ENCODE data around the gene BAIAP3. TPM values are rescaled to one million over a fixed set of nuclear protein-coding genes. Genes with fewer than 3 reads are reported as not detected.
A peak's percentile ranks its signal among the peaks of the same experiment; 100 is the strongest.

The BAIAP3 gene
- total RNA-seq, 2 donors from 2014 or later = 2.5 to 15.7 TPM

DNA sequence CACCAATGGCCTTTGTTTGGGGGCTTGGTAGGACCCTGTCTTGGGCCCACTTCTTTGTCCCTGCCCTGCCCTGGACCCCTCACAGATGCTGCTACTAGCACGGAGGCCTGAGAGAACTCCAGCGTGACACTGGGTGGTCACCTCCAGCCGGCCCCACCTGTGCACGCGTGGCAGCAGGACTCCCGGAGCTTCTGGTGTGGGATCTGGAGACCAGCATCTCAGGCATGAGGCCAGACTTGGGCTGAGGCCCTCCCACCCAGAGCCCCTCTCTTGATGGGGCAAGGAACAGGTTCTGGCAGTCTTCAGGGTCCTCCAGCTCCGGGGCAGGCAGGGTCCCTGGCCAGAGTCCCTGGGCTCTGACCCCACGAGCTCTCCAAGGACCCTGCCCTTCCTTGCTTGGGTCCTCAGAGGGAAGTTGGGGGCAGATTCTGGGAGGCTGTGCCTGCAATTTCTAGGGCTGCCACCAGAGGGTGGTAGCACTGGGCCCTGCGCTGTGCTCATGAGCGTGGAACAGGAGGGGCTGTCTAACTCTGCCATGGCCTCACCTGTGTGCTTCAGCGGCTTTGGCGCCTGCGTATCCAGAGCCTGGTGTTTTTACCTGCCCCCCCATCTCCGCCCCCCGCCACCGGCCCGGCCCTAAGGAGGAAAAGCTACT lies 3.1 kb upstream of the BAIAP3 start:
- ATAC-seq (ENCODE audit: insufficient number of reproducible peaks, low FRiP score, low read depth) = no peak
- Histone ChIP-seq H3K27me3 (replicated peaks; ENCODE audit: insufficient read depth) (peaks cover 10% of the 10 kb centered on the region), H3K36me3 (peaks cover 1% of the 10 kb centered on the region), H3K4me1 (ENCODE audit: control insufficient read depth in 1 of 2, low read depth in 2 of 2) (peaks cover 12 to 26% of the 10 kb centered on the region in 2 donors), H3K9me3 (peaks cover 5% of the 10 kb centered on the region), H3K27ac (no peak overlapping the region), H3K4me3 (no peak overlapping the region)
- TF ChIP-seq, protein P1, sequence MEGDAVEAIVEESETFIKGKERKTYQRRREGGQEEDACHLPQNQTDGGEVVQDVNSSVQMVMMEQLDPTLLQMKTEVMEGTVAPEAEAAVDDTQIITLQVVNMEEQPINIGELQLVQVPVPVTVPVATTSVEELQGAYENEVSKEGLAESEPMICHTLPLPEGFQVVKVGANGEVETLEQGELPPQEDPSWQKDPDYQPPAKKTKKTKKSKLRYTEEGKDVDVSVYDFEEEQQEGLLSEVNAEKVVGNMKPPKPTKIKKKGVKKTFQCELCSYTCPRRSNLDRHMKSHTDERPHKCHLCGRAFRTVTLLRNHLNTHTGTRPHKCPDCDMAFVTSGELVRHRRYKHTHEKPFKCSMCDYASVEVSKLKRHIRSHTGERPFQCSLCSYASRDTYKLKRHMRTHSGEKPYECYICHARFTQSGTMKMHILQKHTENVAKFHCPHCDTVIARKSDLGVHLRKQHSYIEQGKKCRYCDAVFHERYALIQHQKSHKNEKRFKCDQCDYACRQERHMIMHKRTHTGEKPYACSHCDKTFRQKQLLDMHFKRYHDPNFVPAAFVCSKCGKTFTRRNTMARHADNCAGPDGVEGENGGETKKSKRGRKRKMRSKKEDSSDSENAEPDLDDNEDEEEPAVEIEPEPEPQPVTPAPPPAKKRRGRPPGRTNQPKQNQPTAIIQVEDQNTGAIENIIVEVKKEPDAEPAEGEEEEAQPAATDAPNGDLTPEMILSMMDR (IDR thresholded peaks at IDR 0.05) = peak; percentile 24
- DNase-seq (ENCODE audit: low spot score) = no peak

DNA sequence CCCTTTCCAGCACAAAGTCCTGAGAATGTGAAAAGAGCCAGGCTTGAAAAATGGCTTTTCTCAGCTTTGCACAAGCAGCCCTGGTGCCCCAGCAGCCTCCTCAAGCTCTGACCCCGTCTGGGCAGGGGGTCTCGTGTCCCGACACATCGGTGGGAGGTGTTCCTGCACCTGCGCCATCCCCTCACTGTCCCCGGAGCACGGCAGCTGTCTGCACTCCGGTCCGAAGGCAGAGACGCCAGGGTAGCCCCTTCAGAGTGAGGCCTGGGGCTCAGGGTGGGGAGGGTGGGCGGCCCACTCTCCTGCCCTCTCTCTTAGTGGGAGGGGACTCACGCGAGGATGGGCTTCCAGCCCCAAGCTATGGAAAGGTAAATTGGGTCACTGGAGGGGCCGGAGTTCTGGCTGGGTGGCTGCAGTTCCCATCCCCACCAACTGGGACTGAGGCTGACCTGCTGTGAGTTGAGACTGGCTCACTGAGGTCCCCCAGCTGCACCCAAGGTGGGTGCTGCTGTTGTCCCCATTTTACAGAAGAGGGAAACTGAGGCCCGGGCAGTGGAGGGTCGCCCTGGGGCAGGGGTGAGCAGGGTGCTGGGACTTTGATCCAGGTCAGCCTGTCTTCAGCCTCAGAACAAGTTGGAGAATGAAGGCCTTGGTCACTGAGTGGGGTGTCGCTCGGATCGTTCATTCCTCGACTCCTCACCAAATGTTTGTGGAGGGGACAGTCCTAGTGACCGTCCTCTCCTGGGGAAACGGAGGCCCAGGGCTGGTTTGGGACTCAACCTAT lies 2.3 kb upstream of the BAIAP3 start:
- H3K9me3 ChIP-seq = peaks cover 5% of the 10 kb centered on the region
- TF ChIP-seq, protein P1 (IDR thresholded peaks at IDR 0.05) = no peak
- DNase-seq (ENCODE audit: low spot score) = no peak
- no peak for ATAC-seq (ENCODE audit: insufficient number of reproducible peaks, low FRiP score, low read depth)
- H3K36me3 ChIP-seq = no peaks in the 10 kb centered on the region
- peak overlapping the region; percentile 56 for H3K4me3 ChIP-seq
- H3K27ac ChIP-seq = no peak overlapping the region
- H3K4me1 ChIP-seq (ENCODE audit: control insufficient read depth in 1 of 2, low read depth in 2 of 2) = peaks cover 12 to 26% of the 10 kb centered on the region in 2 donors
- H3K27me3 ChIP-seq (replicated peaks; ENCODE audit: insufficient read depth) = peaks cover 10% of the 10 kb centered on the region

DNA sequence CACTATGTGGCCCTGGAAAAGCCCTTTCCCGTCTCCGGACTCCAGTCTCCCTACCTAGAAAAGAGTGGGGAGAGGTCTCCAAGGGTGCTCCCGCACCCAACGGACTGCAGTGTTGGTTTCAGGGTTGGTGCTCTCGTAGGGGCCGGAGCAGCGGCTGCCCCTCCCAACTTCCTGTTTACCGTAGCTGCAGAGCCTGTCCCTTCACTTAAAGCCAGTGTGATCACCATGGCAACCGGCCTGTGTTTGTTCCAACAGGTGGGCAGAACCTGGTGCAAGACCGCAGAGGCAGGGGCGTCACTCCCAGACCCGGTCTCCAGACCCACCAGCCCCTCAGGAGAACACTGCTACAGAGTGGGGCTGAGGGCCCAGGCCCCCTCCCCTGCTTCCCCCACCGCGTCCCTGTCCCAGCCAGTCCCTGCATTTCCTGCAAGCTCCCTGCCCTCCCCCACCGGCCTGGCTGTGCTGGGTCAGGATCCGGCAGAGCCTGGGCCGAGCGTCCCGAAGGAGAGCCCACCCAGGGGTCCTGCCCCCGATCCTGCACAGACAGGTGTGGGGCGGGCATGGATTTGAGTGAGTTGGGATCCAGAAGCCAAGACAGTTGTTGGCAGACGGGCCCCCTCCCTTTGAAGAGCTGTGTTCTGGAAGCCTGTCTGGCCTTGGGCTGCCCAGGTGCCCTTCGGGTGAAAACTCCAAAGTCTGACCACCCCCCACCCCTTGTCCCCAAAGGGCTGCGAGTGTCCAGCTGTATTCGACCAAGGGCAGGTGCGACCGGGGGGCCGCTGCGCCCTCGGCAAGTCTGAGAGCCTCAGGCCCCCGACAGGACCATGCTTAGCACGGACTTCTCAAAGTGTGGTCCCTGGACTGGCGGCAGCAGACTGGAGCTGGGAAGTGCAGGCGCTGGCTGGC lies 1.5 kb upstream of the BAIAP3 start:
- H3K4me1 ChIP-seq (ENCODE audit: control insufficient read depth in 1 of 2, low read depth in 2 of 2) = peaks cover 12 to 26% of the 10 kb centered on the region in 2 donors
- peaks cover 5% of the 10 kb centered on the region for H3K9me3 ChIP-seq
- DNase-seq (ENCODE audit: low spot score) = no peak
- no peak overlapping the region for H3K27ac ChIP-seq
- peak overlapping the region; percentile 56 for H3K4me3 ChIP-seq
- peaks cover 10% of the 10 kb centered on the region for H3K27me3 ChIP-seq (replicated peaks; ENCODE audit: insufficient read depth)
- TF ChIP-seq, protein P1 (IDR thresholded peaks at IDR 0.05) = no peak
- no peak for ATAC-seq (ENCODE audit: insufficient number of reproducible peaks, low FRiP score, low read depth)
- H3K36me3 ChIP-seq = no peaks in the 10 kb centered on the region

DNA sequence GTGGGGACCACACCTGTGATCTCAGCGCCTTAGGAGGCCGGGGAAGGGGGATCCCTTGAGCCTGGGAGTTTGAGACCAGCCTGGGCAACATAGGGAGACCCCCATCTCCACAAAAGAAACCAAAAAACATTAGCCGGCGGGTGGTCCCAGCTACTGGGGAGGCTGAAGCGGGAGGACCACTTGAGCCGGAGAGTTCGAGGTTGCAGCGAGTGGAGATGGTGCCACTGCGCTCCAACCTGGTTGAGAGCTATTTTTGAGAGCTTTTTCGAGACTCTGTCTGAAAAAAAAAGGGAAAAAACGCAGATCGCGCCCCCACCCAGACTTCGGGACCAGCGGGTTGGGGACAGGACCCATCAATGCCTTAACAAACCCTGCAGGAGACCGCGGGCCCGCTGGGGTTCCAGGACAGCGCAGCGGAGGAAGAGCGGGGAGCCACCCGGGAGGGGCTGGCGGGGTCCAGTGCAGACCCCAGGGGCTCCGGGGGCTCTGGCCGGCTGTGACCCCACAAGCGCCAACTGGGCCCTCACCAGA lies 762 bp upstream of the BAIAP3 start:
- peaks cover 5% of the 10 kb centered on the region for H3K9me3 ChIP-seq
- TF ChIP-seq, protein P1 (IDR thresholded peaks at IDR 0.05) = no peak
- DNase-seq (ENCODE audit: low spot score) (no peak), ATAC-seq (ENCODE audit: insufficient number of reproducible peaks, low FRiP score, low read depth) (no peak)
- peaks cover 12 to 26% of the 10 kb centered on the region in 2 donors for H3K4me1 ChIP-seq (ENCODE audit: control insufficient read depth in 1 of 2, low read depth in 2 of 2)
- peaks cover 10% of the 10 kb centered on the region for H3K27me3 ChIP-seq (replicated peaks; ENCODE audit: insufficient read depth)
- H3K36me3 ChIP-seq = no peaks in the 10 kb centered on the region
- H3K4me3 ChIP-seq = peak overlapping the region; percentile 56
- H3K27ac ChIP-seq = no peak overlapping the region
